Esophagus muscularis mucosa (tissue), 4 donors: ENCODE measurements around the gene INO80D.

ENCODE experiments used
- CTCF ChIP-seq, 3 experiments: fragments of 200-600 bp in 2 of 3; fragments of 450-650 bp in 1 of 3; sonication (generic) in 2 of 3; IDR thresholded peaks; one replicate each; pipeline ENCODE4 v1.5.1; 2017 to 2019; ENCODE audit warnings: antibody characterized with exemption in 3 of 3, mild to moderate bottlenecking in 2 of 3, moderate library complexity in 1 of 3
- EP300 ChIP-seq: sonication (generic); formaldehyde crosslinking; IDR thresholded peaks from one replicate; pipeline ENCODE4 v1.6.1; 2017; ENCODE audit warnings: antibody characterized with exemption
- POLR2A ChIP-seq: fragments of 450-650 bp; IDR thresholded peaks from one replicate; pipeline ENCODE4 v1.6.1; 2017; ENCODE audit warnings: antibody characterized with exemption, moderate library complexity, mild to moderate bottlenecking, low read depth
- POLR2AphosphoS5 ChIP-seq, 2 donors: sonication (generic); formaldehyde crosslinking; IDR thresholded peaks; one replicate each; pipeline ENCODE4 v1.6.1; 2017; ENCODE audit warnings: antibody characterized with exemption in 2 of 2

GRCh38 chr2:206079699-206080465 lies 6.1 kb downstream of the INO80D start:
- no peak for TF ChIP-seq CTCF (IDR thresholded peaks at IDR 0.05)
- TF ChIP-seq POLR2A, result no peak
- no peak for TF ChIP-seq EP300
- TF ChIP-seq POLR2AphosphoS5 (IDR thresholded peaks at IDR 0.05), result no peak
